T-helper 1 cell treated with Interleukin-12 subunit alpha and Interleukin-12 subunit beta and Interleukin-4 antibody, amounts not matched to agents 30 ng/mL and 1 ng/mL, for 36 hours (primary cell): ENCODE results near the gene MRPL36. TPM values are rescaled to one million over a fixed set of nuclear protein-coding genes. Genes with fewer than 3 reads are reported as not detected.

Experiments
- intact Hi-C: fragments of 100-400 bp; cut with micrococcal nuclease; formaldehyde crosslinking; loops from one replicate; pipeline ENCODE4 v1.15.1; 2024
- total RNA-seq: library from RNA; stranded (reverse); gene quantifications from 2 replicates; pipeline ENCODE4 v1.2.3, GENCODE V29; 2022

MRPL36 gene
- total RNA-seq, 1 donor from 2014 or later, result 62.8 TPM

- intact Hi-C loops, result no loop called here
Measured at GRCh38 chr5:1754531-1755220, 45.0 kb downstream of the MRPL36 start.

GRCh38 chr5:1753490-1753889 is 46.1 kb downstream of the MRPL36 start:
- intact Hi-C loops, result no loop called here

GRCh38 chr5:1752881-1753280 is 46.8 kb downstream of the MRPL36 start:
- intact Hi-C loops, result no loop called here

GRCh38 chr5:1751864-1752822 is 47.5 kb downstream of the MRPL36 start:
- intact Hi-C loops, result no loop called here

- intact Hi-C loops, result no loop called here
Measured at GRCh38 chr5:1751026-1751863, 48.4 kb downstream of the MRPL36 start.

- intact Hi-C loops, result no loop called here
Measured at GRCh38 chr5:1750469-1750868, 49.2 kb downstream of the MRPL36 start.

GRCh38 chr5:1749346-1750124 is 50.1 kb downstream of the MRPL36 start:
- intact Hi-C loops, result no loop called here

GRCh38 chr5:1748845-1749244 is 50.8 kb downstream of the MRPL36 start:
- intact Hi-C loops, result no loop called here

Other genes starting within 250 kb of the MRPL36 start
- 26.8 and 31.3 TPM in 2 replicates for gene NDUFS6, start 1.6 kb upstream of the MRPL36 start, total RNA-seq
- not detected in 2 replicates for gene IRX4, start 83.1 kb upstream of the MRPL36 start, total RNA-seq